DOHH2 (cell line): ENCODE measurements around the gene RMI2.
"Not testable (repeated sequence)": the region's sequence is repeated elsewhere in the genome, so short reads cannot be mapped to it uniquely, and the experiment has no call there.

Source experiments
- EZH2phosphoT487 ChIP-seq: fragments of 200-600 bp; sonication (generic); IDR thresholded peaks from 2 replicates; pipeline ENCODE4 v1.6.1; 2017; ENCODE audit warnings: borderline replicate concordance, mild to moderate bottlenecking, antibody characterized with exemption, low read length, moderate library complexity, mixed read lengths
- TF ChIP-seq, protein P1 (sequence below): fragments of 200-600 bp; sonication (generic); IDR thresholded peaks from one replicate; pipeline ENCODE4 v1.5.1; 2014; ENCODE audit warnings: antibody characterized with exemption, mild to moderate bottlenecking, low read depth, low read length; ENCODE audit not compliant: poor library complexity, severe bottlenecking

DNA sequence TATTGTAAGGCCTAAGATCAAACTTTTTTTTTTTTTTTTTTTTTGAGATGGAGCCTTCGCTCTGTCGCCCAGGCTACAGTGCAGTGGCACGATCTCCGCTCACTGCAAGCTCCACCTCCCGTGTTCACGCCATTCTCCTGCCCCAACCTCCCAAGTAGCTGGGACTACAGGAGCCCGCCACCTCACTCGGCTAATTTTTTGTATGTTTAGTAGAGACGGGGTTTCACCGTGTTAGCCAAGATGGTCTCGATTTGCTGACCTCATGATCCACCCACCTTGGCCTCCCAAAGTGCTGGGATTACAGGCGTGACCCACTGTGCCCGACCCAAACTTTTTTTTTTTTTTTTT lies 25.6 kb downstream of the RMI2 start:
- TF ChIP-seq, protein P1, sequence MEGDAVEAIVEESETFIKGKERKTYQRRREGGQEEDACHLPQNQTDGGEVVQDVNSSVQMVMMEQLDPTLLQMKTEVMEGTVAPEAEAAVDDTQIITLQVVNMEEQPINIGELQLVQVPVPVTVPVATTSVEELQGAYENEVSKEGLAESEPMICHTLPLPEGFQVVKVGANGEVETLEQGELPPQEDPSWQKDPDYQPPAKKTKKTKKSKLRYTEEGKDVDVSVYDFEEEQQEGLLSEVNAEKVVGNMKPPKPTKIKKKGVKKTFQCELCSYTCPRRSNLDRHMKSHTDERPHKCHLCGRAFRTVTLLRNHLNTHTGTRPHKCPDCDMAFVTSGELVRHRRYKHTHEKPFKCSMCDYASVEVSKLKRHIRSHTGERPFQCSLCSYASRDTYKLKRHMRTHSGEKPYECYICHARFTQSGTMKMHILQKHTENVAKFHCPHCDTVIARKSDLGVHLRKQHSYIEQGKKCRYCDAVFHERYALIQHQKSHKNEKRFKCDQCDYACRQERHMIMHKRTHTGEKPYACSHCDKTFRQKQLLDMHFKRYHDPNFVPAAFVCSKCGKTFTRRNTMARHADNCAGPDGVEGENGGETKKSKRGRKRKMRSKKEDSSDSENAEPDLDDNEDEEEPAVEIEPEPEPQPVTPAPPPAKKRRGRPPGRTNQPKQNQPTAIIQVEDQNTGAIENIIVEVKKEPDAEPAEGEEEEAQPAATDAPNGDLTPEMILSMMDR, result not testable (repeated sequence)
- TF ChIP-seq EZH2phosphoT487, result not testable (repeated sequence)
